ENCODE data around the gene ABCB8.

The ABCB8 gene

DNA sequence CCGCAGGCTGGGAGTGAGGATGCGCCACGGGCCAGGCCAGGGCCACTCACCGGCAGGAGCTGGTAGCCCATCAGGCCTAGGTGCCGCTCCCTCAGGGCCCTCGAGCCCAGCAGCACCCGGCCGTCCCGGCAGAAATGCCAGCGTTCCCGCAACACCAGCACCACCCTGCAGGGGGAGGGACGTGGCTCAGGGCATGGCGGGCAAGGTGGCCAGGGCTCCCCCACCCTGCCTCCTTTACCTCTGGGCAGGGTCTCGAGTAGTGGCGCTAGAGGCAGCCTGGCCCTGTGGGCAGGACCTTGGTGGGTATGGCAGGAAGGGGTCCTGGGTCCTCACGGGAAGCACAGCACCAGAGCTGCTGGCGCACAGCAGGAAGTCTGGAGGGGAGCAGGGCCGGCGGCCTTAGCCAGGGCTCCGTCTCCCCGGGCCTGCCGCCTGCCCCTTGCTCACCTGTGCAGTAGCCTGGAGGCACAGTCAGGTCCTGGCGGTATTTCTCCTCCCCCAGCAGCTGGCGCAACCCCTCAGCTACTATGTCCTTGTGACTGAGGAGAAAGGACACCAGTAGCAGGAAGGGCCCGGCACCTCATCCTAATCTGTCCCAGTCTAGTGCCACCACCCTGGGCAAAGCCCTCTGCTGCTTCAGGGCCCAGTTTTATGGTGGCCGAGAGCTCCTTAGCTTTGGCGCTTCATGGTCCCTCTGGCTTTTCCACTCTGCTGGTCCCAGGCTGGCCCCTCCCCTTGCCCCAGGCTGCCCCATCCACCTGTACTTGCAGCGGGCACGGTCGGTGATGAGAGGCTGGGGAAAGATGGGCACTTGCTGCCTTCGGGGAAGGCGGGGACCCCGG, 48.8 kb downstream of the ABCB8 start:
- DNase-seq = no peak

DNA sequence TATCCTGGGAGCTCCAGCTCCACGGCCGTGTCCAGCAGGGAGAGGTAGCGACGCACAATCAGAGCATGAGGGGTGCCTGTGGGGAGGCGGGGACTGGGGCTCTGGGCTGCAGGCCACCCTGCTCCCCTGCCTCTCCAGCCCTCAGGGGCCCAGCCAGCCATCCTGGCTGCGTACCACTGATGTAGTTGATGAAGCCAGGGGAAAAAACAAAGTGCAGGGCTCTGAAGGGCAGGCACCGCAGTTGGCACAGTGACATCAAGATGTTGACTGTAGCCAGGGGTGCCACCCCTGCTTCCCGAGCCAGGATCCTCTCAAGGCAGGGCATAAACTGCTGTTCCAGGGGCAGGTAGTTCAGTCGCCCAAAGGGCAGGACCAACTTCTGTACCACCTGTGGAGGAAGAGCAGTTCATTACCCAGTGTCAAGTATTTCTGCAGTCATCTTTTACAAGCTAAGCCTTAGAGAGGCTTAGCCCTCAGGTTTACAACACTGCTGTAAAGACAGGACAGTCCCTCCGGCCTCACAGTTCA, 49.5 kb downstream of the ABCB8 start:
- no peak for DNase-seq

DNA sequence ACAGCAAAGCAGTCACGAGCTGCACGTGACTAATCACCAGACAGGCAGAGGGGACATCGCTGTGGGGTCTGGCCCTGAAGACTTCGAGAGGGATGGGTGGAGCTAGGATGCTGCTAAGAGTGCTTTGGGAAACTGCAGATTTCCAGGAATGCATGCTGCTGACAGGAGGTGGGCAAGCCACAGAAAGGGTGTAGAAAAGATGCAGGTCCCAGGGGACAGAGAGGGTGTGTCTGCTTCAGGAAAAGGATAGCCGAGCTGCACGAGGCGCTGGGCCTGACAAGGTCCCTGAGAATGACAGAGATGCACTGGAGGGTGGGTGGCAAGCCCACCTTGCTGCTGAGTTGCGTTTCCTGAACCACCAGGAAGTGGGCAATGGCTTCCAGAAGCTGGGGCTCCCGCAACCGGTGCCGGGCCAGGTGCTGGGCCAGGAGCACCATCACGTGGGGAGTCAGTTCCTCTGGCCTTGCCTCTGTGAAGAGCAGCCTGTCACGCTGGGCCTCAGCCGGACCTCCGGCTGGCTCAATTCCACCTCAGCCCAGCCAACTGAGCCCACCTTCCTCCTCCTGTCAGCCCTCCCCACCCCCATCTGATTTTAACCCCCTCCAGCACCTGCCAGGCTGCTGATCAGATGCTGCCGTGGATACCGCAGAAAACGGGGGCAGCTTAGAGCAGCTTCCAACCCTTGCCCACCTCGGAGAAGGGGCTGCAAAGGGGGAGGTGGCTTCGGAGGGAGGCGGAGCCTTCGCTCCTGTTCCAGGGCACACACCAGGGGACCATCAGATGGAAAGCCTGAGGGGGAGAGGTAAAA, 50.2 kb downstream of the ABCB8 start:
- no peak for DNase-seq

DNA sequence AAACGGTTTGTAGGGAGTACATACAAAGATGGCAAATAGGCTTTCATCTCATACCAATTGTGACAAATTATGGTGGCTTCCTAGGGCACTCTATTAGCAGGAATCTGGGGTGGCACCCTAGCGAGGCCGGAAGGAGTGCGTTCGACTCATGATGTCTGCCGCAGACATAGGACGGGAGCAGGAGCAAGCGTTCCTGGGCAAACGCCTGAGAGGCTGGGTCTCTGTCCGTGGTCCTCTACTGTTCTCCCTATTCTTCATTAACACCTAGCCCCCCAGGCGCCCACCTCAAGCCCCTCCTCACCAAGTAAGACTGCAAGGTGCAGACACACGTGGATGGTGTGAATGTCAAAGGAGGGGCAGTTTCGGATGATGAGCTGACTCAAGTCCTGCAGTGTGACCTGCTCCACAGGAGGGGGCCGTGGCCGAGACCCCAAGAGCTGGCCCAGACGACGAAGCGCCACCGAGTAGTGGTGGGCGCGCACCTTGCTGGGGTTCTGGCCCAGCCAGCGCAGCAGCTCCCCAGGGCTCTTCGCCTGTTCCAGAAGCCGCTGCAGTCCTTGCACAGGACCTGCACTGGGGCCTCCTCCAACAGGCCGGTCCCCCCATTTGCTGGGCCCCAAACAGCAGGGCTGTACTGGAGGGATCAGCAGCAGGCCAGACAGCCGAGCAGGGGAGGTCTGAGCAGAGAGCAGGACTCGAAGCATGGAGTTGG, 51.1 kb downstream of the ABCB8 start:
- no peak for DNase-seq

DNA sequence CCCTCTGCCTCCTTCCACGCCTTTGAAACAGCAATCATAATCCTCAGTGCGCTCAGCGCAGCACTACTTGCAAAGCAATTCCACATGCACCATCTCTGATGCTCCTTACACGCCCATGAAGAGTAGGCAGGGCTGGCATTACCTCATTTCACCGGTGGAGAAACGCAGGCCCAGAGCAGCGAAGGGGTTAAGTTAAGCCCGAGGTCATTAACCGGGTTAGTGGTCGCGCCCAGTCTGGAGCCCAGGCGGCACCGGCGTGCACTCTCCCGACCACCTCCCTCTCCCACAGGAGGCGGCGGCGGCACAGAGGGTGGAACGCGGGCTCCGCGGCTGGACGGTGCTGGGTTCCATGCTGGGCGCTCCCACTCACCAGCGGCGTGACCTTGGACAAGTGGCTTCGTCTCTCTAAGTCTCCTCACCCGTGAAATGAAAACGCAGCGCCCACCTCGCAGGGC, 51.8 kb downstream of the ABCB8 start:
- no peak for DNase-seq

- peak; percentile 80 for DNase-seq
Observed at GRCh38 chr7:151080522-151081169, 52.4 kb downstream of the ABCB8 start, which contains the start of gene FASTK. TSS of gene FASTK (minus strand) at chr7:151080809. CDS start at chr7:151080766, 43 bp downstream.

GRCh38 chr7:151081170-151082101, 53.2 kb downstream of the ABCB8 start:
- no peak for DNase-seq

- no peak for DNase-seq
Observed at GRCh38 chr7:151082141-151083070, 54.2 kb downstream of the ABCB8 start.

- peak; percentile 70 for DNase-seq
Observed at GRCh38 chr7:151083071-151083823, 55.0 kb downstream of the ABCB8 start, which contains the start of gene TMUB1. TSS of gene TMUB1 (minus strand) at chr7:151083493. CDS start at chr7:151082563, 930 bp downstream.

GRCh38 chr7:151083824-151084160, 55.5 kb downstream of the ABCB8 start:
- DNase-seq = no peak

DNA sequence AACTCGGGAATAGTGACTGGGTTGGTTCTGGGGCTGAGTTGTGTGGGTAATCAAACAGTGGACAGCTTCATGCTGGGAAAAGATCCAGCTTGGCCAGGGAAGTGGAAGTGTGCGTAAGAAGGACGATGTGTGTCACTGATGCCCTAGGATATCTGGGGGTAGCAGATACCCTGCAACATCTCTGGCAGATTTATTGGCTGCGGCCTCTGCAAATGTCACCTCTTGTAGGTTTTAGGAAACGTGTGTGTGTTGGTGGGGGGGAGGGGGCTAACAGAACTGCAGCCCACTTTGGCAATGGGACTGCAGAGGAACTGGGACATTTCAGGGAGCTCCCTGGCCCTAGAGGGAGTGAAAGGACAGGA, 57.1 kb downstream of the ABCB8 start:
- no peak for DNase-seq

DNA sequence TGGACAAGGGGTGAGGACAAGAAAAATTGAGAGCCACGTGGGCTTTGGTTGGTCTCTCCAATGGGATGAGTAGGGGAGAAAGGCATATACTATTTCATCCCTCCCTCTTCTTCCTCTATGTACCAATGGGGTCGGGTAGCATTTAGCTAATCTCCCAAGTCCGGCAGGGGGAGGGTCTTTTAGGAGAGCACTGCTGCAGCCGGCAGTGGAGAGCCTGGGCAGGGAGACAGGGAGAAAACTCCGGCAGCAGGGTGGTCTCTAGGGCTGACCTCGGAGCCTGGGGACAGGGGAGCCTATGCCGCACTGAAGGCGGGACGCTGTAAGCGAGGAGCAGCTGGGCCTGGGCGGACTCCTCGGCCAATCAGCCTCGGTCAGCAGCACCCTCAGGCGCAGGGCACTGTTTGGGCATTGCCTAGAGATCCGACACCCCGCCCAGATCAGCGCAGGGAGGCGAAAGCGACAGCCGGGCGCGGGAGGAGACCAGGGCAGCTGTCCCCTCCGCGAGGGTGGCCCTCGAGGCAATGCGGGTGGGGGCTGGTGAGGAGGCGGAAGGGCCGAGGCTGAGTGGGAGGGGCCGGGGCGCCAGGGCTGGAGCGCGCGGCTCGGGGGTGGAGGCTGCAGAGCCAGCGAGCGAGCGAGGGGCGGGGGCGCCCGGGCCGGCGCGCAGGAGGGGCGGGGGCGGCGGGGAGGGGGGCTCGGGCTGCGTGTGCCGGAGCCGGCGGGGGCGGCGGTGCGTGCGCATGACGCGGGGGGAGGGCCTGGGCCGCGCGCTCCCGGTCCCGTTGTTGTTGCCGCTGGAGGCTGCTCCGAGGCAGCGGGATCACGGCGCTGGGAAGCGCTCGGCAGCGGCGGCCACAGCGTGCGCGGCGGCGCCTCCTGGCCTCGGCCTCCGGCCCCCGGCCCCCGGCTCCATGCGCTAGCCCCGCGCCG, 57.7 kb downstream of the ABCB8 start, which contains the start of gene AGAP3:
Gene AGAP3, plus strand, starts transcription at position 785 of the 930 bp plus-strand sequence. CDS start 267 bp downstream, outside the sequence.
- peak; percentile 66 for DNase-seq

DNA sequence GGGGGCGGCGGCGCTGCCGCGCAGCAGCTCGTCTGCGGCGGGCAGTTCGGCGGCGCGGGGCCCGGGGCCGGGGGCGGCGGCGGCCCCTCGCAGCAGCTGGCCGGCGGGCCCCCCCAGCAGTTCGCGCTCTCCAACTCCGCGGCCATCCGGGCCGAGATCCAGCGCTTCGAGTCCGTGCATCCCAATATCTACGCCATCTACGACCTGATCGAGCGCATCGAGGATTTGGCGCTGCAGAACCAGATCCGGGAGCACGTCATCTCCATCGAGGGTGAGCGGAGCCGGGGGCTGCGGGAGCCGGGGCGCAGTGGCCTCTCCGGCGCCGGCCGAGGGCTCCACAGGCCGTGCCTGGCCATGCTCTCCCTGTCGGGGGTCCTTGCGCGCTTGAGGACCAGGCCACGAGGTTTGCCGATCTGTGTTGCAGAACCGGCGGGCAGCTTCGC, 58.6 kb downstream of the ABCB8 start:
- DNase-seq = peak; percentile 34

DNA sequence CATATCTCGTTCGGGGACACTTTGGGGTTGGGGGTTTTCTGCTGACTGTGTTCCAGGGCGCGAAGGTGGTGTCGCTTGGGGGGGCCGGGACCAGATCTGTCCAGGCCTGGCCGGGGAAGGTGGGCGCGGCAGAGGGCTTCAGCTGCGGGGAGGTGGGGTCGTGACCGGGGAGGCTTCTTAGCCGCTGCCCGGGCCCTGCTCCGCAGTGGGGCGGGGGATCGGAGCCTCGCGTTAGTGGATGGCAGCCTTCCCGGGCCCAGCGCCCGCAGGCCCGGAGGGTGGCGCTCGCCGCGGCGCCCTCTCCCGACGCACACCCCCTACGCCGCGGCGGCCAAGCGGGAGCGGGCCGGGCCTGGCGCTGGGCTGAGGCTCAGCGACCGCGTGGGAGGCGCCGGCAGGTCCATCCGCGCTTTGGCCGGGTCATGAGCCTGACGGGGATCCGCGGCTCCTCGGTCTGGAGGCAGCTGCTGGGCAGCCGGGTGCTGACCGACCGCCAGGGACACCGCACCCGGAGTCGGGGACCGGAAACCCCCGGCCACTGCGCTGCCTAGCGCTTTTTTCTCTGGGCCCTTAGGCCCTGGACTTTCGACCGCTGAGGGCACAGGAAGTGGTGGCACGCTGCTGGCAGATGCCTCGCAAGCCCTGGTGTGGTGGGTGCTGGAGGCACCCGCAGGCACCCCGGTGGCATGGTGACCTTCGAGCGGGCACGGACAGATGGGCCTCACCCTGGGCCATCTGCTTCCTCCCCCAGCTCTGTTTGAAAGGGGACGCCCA, 59.2 kb downstream of the ABCB8 start:
- peak; percentile 35 for DNase-seq

DNA sequence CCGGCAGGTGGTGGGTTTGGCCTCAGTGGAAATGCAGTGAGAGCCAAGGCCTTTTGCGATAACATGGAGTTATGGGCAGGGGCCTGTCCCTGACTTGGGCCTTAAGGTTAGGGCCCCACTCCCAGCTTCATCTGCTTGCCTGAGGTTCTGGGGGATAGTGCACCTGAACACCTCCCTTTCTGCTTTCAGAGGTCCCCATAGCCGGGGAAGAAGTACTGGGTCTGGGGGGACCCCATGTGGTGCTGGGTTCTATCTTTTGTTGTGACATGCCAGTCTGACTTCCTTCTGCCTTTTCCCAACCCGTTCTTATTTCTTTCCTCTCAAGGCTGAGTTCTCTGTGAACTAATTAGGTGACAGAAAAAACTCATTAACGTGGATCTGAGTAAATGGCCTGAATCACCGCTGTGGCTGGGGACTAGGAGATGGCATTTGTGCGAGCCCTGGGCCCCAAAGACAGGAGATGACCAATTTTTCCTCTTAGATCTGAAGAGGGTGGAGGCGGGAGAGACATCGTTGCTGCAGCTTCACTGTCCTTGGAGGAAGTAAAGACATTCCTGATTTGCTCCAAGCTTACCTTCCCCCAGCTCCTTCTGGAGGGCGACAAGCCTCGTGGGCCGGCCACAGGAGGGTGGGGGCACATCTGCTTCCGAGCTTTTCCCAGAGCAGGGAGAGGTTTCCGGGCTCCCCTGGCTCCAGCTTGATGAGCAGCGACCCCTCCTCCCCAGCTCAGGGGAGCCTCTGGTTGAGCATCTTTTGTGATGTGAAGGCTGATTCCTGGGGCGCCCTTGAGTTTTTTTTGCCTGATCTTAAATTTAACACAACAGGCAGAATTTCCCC, 60.0 kb downstream of the ABCB8 start:
- no peak for DNase-seq
